HG03108 (cell line): ENCODE data around the gene RRAD.
"Not testable (repeated sequence)": the region's sequence is repeated elsewhere in the genome, so short reads cannot be mapped to it uniquely, and the experiment has no call there.

Experiments used
- ATAC-seq: cut with Tn5 transposase; IDR thresholded peaks from one replicate; pipeline ENCODE4 v1.9.1; 2021; ENCODE audit warnings: moderate library complexity; ENCODE audit not compliant: unreplicated experiment

Gene RRAD

DNA sequence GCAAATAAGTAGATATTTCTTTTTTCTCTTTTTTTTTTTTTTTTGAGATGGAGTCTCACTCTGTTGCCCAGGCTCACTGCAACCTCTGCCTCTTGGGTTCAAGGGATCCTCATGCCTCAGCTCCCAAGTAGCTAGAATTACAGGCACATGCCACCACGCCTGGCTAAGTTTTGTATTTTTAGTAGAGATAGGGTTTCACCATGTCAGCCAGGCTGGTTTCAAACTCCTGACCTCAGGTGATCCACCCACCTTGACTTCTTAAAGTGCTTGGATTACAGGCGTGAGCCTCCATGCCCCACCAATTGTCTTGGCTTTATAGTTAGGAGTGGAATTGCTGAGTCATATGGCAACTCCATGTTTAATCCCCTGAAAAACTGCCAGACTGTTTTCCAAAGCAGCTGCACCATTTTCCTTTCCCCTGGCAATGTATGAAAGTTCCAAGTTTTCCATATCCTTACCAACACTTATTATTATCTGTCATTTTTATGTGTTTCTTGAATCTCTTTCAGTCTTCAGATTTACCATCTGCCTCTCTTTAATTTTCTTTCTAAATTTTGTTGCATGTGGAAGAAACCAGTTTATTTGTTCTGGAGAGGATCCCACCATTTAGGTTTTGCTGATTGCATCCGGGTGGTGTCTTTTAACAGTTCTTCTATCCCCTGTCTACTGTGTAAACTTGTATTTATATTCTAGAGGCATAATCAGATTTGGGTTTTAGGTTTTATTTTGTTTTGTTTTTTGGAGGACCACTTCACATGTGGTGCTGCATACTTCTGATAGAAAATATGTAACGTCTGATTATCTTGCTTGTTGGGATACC is 25.8 kb upstream of the RRAD start:
- no peak for ATAC-seq

DNA sequence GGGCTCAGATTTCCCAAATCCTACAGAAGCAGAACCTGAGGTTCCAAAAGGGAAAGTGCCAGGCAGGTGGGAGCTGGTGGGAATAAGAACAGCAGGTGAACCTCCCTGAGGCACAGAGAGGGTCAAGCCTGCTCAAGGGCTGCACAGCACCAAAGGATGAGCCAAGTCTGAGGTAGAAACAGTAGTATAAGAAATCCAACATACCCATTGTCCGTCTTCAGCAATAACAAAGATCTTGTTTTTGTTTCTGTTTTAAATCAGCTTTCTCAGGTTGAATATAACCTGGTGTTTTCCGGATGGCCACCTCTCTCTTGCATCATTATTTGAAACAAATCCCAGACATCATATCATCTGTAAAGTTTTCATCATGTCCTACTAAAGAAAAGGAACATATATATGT is 25.1 kb upstream of the RRAD start:
- no peak for ATAC-seq

DNA sequence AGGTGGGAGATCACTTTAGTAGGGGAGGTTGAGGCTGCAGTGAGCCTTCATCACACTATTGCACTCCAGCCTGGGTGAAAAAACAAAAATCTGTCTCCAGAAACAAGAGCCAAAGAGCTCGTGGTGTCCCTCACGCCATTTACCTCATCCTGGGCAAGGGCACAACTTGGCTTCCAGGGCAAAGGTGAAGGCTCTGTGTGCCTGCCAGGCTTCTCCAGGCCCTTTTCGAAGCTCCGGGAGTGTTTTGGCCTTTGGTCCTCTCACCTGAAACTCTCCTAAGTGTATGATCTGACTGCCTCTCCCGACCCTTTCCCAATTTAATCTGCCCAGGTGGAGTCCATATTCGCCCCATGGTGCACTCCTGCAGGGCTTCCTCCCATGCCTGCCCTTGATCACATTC is 24.1 kb upstream of the RRAD start:
- ATAC-seq: no peak

DNA sequence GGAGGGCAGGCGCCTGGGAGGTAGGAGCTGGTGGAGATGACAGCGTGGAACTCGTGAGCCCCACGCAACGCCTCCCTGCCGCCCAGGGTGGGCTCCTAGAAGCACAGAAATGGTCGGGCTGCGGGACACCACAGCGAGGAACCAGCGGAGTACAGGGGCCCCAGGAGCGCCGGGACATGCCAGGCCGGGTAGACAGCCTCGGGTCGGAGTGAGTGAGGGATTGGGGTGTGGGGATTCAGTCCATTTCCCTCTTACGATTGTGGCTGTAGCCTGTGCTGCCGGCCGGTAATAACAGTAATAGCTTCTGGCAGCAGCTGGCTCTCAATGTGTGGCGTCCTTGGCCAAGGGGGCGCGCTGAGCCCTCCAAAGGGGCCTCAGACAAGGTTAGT is 23.5 kb upstream of the RRAD start:
- ATAC-seq: no peak

DNA sequence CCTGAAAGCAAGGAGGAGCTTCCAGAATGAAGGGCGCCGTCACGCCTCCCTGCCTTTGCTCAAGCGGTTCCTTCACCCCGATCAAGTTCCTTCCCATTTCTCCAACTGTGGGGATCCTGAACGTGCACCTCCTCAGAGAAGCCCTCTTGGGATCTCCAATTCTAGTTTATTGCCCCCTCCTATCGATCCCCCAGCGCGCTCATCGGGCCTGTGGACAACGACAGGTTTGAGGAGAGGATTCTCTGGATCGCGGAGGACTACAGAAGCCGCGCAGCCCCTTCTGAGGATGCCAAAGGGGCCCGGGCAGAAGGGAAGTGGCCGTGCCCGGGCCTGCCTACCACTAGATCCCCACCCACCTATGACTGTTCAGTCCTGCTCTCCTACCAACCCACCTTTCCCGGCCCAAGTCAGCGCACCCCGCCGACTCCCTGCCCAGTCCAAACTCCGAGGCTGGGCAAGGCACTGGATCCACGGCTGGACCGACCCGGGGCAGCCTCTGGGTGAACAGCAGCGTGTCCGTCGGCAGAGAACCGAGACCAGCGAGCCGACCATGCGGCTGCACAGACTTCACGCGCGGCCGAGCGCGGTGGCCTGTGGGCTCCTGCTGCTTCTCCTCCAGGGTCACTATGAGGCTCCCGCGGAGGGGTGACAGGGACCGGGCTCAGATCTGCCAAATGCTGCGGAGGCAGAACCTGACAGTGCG is 22.9 kb upstream of the RRAD start:
- no peak for ATAC-seq

DNA sequence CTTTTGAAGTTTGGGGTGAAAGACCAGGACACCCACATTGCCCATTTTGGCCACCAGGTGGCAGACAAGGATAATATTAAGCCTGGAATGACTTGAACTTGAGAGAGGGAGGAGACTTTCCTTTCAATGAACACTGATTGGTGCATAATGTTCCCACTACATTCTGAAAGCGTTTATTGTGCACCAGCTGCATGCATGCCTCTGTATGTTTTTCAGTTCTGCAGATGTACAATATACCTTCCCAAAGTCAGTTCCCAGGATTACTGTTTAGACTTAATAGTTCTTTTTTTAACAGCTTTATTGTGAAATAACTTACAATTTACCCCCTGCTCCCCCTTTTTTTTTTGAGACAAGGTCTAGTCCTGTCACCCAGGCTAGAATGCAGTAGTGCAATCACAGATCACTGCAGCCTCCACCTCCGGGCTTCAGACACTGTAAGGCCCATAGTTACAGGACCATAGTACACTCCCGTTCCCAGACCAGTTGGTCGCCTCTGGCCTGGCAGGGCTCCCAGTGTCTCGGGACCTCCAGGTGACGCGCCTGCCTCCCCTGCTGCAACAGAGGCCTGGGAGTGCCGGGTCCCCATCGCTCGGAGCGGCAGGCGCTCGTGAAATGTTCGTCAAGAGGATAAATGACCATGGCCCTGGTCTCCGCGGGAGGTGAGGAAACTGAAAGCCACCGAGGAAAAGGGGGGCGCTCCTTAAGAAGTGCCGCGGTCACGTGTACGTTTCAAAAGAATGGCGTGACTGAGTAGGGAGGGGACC is 22.1 kb upstream of the RRAD start:
- peak; percentile 69 for ATAC-seq

DNA sequence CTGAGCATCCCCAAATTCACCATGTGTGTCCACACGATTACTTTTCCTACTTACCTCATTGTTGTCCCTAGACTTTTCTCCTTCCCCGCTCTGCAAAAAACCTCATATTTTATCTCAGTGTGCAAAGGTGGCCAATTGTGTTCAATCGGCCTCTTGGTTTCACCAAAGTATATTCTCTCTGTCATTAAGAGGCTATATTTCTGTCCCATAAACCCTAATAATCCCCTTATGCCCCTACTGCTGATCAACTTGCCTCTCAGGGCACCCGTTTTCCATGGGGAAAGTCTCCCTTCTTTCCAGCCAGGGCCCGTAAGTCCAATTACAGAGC is 21.6 kb upstream of the RRAD start:
- no peak for ATAC-seq

DNA sequence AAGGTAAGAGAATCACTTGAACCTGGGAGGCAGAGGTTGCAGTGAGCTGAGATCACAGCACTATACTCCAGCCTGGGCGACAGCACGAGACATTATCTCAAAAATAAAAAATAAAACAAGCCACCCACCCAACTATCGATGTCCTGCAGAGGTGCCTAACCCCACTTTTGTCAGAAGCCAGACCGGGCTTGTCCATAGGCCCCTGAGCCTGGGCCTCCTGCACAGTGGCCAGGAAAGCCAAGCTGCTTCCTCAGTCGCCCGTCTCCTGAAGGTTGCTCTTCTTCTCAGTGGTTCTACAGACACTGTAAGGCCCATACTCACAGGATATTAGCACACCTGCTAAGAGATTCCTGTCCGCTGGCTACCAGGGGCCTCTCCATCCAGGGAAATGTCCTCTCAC is 21.2 kb upstream of the RRAD start:
- no peak for ATAC-seq

DNA sequence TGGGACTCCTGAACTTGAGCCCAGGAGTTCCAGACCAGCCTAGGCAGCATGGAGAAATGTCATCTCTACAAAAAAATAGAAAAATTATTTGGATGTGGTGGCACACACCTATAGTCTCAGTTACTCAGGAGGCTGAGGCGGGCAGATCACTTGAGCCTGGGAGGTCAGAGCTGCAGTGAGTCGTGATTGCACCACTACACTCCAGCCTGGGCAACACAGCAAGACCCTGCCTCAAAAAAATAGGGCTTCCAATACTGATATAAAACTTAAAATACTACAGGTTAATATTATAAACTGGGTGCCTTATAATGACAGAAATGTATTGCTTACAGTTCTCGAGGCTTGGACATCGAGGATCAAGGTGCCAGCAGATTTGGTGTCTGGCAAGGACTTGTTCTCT is 20.6 kb upstream of the RRAD start:
- no peak for ATAC-seq

DNA sequence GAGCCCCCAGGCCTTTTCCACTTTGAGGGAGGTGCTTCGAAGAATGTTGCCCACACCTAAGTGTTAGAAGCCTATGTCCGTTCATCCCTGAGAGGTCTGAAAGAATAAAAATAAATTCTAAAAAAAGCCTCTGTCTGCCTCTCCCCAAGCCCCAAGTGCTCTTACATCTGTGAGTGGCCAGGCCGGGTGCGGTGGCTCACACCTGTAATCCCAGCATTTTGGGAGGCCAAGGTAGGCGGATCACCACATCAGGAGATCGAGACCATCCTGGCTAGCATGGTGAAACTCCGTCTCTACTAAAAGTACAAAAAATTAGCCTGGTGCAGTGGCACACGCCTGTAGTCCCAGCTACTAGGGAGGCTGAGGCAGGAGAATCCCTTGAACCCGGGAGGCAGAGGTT is 19.6 kb upstream of the RRAD start:
- not testable (repeated sequence) for ATAC-seq

DNA sequence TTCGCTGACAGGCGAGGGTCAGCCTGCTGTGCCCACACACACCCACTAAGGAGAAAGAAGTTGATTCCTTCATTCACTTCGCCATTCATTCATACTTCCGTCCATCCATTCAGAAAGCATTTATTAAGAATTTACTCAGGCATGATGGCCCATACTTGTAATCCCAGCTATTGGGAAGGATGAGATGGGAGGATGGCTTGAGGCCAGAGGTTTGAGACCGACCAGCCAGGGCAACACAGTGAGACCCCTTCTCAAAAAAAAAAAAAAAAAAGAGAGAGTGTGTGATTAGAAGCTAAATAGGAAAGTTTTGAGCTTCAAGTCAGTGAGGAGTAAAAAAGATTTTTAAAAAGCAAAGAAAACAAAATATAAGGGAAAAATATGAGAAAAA is 18.7 kb upstream of the RRAD start:
- no peak for ATAC-seq

DNA sequence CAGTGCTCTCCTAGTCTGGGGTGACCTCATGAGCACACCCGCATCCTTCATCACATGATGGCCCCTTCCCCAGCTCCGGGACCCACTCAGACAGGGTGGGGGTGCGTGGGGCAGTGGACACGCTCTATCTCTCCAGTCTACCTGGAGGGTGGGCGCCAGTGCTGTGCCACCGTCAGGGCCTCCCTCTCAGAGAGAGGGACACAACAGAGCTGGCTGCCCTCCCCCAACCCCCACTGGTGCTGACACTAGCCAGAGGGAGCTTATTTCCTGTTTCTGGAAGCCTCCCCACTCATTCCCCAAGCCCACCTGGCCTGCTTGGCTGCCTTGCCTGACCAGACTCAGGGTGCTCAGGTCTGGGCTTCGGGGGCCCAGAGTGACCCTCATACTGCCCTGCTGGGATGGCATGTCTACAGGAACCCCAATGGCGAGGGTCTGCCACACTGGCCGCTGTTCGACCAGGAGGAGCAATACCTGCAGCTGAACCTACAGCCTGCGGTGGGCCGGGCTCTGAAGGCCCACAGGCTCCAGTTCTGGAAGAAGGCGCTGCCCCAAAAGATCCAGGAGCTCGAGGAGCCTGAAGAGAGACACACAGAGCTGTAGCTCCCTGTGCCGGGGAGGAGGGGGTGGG is 18.2 kb upstream of the RRAD start:
- ATAC-seq: no peak

DNA sequence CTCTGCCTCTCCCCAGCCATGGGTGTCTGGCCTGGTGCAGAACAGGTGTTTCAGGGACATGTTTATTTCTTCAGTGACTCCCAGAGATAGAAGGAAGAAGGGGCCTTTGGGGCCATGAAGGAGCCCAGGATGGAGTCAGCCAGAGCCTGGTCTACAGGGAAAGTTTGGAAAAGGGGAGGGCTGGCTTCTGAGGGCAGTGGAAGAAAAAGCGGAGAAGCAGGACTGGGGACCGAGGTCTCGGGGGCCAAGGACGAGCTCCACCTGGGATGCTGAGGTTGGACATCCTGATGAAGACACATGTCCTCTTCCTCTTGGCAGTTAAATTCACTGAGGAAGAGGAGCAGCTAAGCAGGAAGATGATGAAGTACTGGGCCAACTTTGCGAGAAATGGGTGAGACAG is 17.6 kb upstream of the RRAD start:
- ATAC-seq: no peak

DNA sequence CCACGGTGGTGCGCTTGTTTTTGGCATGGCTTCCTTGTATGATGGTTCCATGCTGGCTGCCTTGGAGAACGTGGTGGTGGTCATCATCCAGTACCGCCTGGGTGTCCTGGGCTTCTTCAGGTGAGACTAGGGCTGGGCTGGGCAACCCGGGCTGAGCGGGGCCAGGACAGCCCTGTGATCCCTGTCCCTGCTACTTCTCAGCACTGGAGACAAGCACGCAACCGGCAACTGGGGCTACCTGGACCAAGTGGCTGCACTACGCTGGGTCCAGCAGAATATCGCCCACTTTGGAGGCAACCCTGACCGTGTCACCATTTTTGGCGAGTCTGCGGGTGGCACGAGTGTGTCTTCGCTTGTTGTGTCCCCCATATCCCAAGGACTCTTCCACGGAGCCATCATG is 14.9 kb upstream of the RRAD start:
- ATAC-seq: no peak

DNA sequence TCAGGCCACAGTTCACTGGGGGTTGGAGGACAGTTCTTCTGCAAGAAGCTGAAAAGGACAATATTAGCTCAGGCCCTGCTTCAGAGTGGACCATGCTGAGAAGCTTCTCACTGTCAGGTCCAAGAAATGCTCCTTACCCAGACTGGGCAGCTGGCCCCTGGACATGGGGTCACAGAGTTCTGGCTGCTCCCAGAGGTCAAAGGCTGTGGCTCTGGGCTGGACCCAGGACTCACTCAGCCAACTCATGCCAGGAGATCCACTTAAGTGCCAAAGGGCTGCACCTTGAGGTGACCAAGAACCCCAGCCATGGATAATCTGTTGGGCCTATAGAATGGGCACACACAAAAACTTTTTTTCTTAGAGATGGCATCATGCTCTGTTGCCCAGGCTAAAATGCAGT is 14.0 kb upstream of the RRAD start:
- ATAC-seq: no peak

DNA sequence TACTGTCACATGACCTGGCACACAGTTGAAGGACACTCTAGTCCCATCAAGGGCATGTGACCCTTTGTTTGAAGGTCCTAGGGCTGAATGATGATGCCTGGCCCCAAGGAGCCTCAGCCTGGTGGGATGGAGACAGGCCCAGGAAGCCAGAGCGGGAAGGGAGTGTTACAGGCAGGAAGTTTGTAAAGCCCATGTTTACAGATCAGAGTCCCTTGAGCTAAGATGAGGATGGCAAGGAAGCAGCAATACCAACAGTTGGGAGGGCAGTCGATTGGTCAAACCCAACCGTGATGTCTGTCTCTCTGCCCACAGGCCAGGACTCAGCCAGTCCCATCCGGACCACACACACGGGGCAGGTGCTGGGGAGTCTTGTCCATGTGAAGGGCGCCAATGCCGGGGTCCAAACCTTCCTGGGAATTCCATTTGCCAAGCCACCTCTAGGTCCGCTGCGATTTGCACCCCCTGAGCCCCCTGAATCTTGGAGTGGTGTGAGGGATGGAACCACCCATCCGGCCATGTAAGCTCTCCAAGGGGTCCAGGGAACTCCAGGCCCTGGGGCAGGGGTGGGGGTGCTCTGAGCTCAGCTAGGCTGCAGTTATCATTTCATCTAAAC is 12.5 kb upstream of the RRAD start:
- no peak for ATAC-seq

DNA sequence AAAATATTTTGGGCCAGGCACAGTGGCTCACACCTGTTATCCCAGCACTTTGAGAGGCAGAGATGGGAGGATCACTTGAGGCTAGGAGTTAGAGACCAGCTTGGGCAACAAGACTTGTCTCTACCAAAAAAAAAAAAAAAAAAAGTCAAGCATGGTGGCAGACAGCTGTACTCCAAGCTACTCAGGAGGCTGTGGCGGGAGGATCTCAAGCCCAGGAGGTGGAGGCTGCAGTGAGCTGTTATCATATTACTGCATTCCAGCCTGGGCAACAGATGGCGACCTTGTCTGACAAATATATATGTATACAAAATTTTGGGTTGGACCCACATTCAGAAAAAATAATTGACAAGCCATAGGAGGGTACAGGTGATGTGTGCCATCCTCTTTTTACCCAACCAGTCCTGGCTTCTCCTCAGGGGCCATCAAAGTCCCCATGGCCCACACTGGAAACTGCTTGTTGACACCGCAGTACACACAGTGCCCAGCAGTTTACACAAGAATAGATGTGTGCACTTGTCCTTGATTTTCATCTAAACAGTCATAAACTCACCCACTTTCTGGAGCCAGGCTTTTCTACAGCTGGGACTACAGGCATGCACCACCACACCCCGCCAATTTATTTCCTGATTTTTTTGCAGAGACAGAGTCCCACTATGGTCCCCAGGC is 11.7 kb upstream of the RRAD start:
- ATAC-seq: no peak

DNA sequence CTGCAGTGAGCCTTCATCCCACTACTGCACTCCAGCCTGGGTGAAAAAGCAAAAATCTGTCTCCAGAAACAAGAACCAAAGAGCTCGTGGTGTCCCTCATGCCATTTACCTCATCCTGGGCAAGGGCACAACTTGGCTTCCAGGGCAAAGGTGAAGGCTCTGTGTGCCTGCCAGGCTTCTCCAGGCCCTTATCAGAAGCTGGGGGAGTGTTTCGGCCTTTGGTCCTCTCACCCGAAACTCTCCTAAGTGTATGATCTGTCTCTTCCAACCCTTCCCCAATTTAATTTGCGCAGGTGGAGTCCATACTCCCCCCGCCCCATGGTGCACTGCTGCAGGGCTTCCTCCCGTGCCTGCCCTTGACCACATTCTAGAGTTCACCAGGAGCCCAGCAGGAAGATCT is 11.1 kb upstream of the RRAD start:
- no peak for ATAC-seq

DNA sequence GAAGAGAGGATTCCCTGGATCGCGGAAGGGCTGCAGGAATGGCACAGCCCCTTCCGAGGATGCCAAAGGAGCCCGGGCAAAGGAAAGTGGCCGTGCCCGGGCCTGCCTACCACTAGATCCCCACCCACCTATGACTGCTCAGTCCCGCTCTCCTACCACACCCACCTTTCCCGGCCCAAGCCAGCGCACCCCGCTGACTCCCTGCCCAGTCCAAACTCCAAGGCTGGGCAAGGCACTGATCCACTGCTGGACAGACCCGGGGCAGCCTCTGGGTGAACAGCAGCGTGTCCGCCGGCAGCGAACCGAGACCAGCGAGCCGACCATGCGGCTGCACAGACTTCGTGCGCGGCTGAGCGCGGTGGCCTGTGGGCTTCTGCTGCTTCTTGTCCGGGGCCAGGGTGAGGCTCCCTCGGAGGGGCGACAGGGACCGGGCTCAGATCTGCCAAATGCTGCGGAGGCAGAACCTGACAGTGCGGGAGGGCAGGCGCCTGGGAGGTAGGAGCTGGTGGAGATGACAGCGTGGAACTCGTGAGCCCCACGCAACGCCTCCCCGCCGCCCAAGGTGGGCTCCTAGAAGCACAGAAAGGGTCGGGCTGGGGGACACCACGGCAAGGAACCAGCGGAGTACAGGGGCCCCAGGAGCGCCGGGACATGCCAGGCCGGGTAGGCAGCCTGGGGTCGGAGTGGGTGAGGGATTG is 10.1 kb upstream of the RRAD start, which contains the start of gene CES2:
CES2 (plus strand) TSS at position 203 of the 698 bp plus-strand sequence; CDS start at position 323, 120 bp downstream.
- ATAC-seq: no peak

DNA sequence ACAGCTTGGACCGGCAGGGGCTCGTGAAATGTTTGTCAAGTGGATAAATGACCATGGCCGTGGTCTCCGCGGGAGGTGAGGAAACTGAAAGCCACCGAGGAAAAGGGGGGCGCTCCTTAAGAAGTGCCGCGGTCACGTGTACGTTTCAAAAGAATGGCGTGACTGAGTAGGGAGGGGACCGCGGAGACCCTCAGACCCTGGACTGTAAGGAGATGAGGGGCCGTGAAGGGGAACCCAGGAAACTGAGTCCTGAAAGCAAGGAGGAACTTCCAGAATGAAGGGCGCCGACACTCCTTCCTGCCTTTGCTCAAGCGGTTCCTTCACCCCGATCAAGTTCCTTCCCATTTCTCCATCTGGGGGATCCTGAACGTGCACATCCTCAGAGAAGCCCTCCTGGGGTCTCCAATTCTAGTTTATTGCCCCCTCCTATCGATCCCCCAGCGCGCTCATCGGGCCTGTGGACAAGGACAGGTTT is 9.5 kb upstream of the RRAD start:
- ATAC-seq: peak; percentile 4
